ENCODE measurements around the gene RPGRIP1L.
"Not testable (repeated sequence)": the region's sequence is repeated elsewhere in the genome, so short reads cannot be mapped to it uniquely, and the experiment has no call there.

DNA sequence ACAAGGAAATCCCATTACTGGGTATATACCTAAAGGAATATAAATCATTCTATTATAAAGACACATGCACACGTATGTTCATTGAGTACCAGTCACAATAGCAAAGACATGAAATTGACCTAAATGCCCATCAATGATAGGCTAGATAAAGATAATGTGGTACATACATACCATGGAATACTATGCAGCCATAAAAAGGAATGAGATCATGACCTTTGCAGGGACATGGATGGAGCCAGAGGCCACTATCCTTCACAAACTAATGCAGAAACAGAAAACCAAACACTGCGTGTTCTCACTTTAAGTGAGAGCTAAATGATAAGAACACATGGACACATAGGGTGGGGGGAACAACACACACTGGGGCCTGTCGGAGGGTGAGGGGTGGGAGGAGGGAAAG, 18.3 kb downstream of the RPGRIP1L start:
- TF ChIP-seq POLR2A (IDR thresholded peaks at IDR 0.05), result not testable (repeated sequence)
- TF ChIP-seq, protein P1, sequence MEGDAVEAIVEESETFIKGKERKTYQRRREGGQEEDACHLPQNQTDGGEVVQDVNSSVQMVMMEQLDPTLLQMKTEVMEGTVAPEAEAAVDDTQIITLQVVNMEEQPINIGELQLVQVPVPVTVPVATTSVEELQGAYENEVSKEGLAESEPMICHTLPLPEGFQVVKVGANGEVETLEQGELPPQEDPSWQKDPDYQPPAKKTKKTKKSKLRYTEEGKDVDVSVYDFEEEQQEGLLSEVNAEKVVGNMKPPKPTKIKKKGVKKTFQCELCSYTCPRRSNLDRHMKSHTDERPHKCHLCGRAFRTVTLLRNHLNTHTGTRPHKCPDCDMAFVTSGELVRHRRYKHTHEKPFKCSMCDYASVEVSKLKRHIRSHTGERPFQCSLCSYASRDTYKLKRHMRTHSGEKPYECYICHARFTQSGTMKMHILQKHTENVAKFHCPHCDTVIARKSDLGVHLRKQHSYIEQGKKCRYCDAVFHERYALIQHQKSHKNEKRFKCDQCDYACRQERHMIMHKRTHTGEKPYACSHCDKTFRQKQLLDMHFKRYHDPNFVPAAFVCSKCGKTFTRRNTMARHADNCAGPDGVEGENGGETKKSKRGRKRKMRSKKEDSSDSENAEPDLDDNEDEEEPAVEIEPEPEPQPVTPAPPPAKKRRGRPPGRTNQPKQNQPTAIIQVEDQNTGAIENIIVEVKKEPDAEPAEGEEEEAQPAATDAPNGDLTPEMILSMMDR (IDR thresholded peaks at IDR 0.05), result not testable (repeated sequence)
